ENCODE measurements around the gene NTRK3.

NTRK3 gene

DNA sequence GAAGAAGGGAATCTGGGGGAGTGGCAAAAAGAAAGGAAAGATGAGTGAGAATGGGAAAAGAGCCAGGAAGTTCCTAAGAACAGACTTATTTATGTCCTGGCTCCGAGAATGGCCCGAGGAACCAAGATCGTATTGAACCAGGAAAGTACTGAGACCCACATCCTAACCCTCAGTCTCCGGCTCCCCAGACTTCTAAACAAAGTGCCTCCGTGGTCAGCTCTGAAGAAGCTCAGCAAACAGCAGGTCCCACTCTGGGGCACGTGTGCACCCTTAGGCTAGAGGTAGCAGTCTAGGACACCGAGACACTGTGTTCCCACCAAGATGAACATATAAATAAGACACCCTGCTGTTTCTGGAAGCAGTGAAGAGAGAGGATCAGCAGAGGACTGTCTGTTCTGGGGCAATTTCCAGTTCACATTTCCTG lies 307.4 kb downstream of the NTRK3 start:
- DNase-seq (ENCODE audit: low read depth) = no peak
- TF ChIP-seq, protein P1, sequence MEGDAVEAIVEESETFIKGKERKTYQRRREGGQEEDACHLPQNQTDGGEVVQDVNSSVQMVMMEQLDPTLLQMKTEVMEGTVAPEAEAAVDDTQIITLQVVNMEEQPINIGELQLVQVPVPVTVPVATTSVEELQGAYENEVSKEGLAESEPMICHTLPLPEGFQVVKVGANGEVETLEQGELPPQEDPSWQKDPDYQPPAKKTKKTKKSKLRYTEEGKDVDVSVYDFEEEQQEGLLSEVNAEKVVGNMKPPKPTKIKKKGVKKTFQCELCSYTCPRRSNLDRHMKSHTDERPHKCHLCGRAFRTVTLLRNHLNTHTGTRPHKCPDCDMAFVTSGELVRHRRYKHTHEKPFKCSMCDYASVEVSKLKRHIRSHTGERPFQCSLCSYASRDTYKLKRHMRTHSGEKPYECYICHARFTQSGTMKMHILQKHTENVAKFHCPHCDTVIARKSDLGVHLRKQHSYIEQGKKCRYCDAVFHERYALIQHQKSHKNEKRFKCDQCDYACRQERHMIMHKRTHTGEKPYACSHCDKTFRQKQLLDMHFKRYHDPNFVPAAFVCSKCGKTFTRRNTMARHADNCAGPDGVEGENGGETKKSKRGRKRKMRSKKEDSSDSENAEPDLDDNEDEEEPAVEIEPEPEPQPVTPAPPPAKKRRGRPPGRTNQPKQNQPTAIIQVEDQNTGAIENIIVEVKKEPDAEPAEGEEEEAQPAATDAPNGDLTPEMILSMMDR (IDR thresholded peaks at IDR 0.05; ENCODE audit: low read depth, low read length, missing control alignments) = no peak
- in situ Hi-C loops (cut with HindIII; ENCODE audit: low sequenced_read_pairs) = no loop called here
- H3K4me3 ChIP-seq (ENCODE audit: low read depth, low read length) = no peak overlapping the region

DNA sequence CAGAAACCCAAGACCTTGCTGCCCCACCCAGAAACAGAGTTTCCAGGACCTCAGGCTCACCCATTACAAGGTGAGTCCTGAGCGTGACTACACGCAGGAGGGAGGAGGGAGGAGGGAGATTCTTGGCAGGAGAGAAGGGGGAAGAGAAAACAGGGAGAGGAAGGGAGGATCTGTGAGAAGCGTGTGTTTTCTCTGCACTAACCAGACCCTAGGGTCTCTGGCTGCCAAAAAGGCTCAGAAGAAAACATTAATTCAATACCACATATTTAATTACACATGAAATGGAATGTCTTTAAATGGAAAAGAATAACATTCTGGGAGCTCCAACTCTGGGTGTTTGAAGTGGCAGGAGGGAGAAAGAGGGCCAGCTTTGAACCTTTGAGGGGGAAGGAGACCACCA lies 309.0 kb downstream of the NTRK3 start:
- no peak overlapping the region for H3K4me3 ChIP-seq (ENCODE audit: low read depth, low read length)
- no peak for DNase-seq (ENCODE audit: low read depth)
- TF ChIP-seq, protein P1 (IDR thresholded peaks at IDR 0.05; ENCODE audit: low read depth, low read length, missing control alignments) = no peak
- in situ Hi-C loops (cut with HindIII; ENCODE audit: low sequenced_read_pairs) = no loop called here

DNA sequence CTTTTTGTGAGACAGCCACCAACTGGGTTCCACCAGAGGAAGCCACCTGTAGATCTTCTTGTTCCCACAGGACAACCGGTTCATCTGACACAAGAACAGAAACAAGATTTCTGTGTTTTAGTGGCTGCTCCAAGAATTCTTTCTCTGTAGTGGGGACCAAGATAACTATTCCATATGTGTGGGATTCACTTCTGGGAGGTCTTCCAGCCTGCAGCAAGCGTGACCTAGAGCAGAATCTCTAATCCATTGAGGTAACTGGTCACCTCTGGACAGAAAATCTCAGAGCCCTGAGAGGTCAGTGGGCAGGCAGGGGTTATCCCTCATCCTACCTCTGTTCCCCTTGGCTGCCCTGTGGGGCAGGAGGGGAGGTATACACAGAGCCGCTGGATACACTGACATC lies 311.3 kb downstream of the NTRK3 start:
- no peak for DNase-seq (ENCODE audit: low read depth)
- no peak overlapping the region for H3K4me3 ChIP-seq (ENCODE audit: low read depth, low read length)
- in situ Hi-C loops (cut with HindIII; ENCODE audit: low sequenced_read_pairs) = no loop called here
- TF ChIP-seq, protein P1 (IDR thresholded peaks at IDR 0.05; ENCODE audit: low read depth, low read length, missing control alignments) = no peak

DNA sequence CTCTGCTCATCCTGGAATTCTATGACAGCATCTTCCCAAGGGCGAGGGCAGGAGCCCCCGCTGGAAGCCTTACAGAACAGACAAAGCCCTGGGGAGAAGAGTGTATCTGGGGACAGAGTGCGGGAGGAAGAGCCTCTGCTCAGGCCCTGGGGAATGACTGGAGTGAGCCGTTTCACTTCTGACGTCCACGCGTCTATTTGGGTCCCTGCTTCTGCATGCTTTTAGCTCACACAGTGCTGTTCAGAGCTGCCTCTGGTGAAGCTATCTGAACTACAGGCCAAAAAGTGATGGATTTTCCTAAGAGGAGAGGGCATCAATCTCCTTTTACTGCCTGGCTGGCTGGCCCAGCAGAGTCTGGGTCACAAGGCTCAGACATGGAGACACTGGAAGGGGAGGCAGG lies 311.8 kb downstream of the NTRK3 start:
- TF ChIP-seq, protein P1 (IDR thresholded peaks at IDR 0.05; ENCODE audit: low read depth, low read length, missing control alignments) = no peak
- in situ Hi-C loops (cut with HindIII; ENCODE audit: low sequenced_read_pairs) = no loop called here
- no peak overlapping the region for H3K4me3 ChIP-seq (ENCODE audit: low read depth, low read length)
- DNase-seq (ENCODE audit: low read depth) = no peak

DNA sequence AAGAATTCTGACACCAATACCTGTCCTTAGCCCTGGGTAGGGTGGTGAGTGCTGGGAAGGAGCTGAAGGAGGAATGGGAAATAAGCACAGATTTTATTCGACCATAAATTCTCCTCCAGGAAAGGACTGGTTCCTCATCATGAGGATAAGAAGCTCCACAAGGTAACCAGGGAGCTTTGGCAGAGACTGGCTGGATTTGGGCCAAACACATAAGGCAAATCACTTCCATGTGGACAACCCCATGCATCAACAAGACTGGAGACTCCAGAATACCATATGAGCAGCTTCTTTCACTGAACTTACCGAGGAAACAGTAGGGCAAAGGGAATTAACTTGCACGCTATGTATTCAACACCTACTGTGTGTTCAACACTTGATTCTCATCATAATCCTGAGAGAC lies 312.5 kb downstream of the NTRK3 start:
- TF ChIP-seq, protein P1 (IDR thresholded peaks at IDR 0.05; ENCODE audit: low read depth, low read length, missing control alignments) = no peak
- H3K4me3 ChIP-seq (ENCODE audit: low read depth, low read length) = no peak overlapping the region
- no peak for DNase-seq (ENCODE audit: low read depth)
- in situ Hi-C loops (cut with HindIII; ENCODE audit: low sequenced_read_pairs) = no loop called here

DNA sequence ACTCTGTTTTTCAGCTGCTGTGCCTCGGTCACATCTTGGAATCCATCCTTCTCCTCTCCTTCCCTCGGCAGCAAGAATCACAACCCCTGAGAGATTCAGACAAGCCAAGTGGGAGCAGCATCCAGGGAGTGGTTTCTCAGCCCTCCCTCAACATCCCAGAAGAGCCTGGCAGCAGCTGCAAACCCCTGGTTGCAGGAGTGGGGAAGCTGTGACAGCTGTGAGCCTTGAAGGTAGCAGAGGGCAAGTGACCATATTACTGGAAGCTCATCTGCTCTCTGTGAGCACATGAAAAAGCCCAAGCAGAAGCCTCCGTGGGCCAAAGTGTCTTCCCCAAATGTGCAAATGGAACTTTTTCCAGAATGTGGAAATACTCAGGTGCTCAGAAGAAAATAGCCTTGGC lies 312.9 kb downstream of the NTRK3 start:
- no peak overlapping the region for H3K4me3 ChIP-seq (ENCODE audit: low read depth, low read length)
- in situ Hi-C loops (cut with HindIII; ENCODE audit: low sequenced_read_pairs) = no loop called here
- TF ChIP-seq, protein P1 (IDR thresholded peaks at IDR 0.05; ENCODE audit: low read depth, low read length, missing control alignments) = no peak
- no peak for DNase-seq (ENCODE audit: low read depth)

DNA sequence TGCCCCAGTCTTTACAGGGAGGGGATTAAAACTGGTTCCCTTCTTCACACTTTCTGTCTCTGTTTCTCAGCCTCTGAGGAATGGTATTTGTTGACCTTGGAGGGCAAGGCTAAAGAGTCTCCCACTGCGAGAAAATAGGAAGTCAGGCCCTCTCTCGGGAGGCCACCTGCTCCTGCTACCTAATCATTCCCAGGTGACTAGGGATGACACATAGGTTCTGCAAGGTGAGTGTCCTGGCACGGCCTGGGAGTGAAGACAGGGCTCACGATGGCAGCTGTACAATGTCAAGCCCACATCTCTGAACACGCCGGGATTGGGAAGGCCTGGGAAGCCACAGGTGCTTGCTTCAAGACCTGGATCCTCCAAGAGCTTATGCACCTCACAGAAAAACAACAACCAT lies 314.2 kb downstream of the NTRK3 start:
- TF ChIP-seq, protein P1 (IDR thresholded peaks at IDR 0.05; ENCODE audit: low read depth, low read length, missing control alignments) = no peak
- DNase-seq (ENCODE audit: low read depth) = no peak
- in situ Hi-C loops (cut with HindIII; ENCODE audit: low sequenced_read_pairs) = no loop called here

More for the DNA sequence above, 314.2 kb downstream of the NTRK3 start:
- H3K4me3 ChIP-seq (ENCODE audit: low read depth, low read length) = no peak overlapping the region
